Measurements from ENCODE around the gene CGB3. TPM values are rescaled to one million over a fixed set of nuclear protein-coding genes. Genes with fewer than 3 reads are reported as not detected.

The CGB3 gene
- total RNA-seq, 1 donor from 2014 or later: not detected

DNA sequence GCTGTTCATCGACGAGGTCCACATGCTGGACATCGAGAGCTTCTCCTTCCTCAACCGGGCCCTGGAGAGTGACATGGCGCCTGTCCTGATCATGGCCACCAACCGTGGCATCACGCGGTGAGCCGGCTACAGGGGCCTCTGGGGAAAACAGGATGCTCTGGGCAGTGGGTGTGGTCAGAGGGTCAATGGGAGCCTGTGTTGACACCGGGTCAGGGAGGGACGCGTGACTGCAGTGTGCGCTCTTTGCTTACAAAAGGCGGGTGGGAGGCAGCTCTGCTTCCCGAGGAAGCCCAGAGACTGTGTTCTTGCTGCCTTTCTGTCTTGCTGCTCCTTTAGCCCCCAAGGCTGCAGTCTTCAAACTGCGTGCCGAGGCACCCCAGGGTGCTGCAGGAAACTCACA lies 12.9 kb downstream of the CGB3 start:
- Histone ChIP-seq H3K27ac (replicated peaks) (no peak overlapping the region), H3K9me3 (replicated peaks) (no peaks in the 10 kb centered on the region), H3K36me3 (peaks cover 89% of the 10 kb centered on the region), H3K27me3 (ENCODE audit: low read depth) (no peaks in the 10 kb centered on the region), H3K4me3 (no peak overlapping the region), H3K4me1 (no peaks in the 10 kb centered on the region)
- TF ChIP-seq, protein P1, sequence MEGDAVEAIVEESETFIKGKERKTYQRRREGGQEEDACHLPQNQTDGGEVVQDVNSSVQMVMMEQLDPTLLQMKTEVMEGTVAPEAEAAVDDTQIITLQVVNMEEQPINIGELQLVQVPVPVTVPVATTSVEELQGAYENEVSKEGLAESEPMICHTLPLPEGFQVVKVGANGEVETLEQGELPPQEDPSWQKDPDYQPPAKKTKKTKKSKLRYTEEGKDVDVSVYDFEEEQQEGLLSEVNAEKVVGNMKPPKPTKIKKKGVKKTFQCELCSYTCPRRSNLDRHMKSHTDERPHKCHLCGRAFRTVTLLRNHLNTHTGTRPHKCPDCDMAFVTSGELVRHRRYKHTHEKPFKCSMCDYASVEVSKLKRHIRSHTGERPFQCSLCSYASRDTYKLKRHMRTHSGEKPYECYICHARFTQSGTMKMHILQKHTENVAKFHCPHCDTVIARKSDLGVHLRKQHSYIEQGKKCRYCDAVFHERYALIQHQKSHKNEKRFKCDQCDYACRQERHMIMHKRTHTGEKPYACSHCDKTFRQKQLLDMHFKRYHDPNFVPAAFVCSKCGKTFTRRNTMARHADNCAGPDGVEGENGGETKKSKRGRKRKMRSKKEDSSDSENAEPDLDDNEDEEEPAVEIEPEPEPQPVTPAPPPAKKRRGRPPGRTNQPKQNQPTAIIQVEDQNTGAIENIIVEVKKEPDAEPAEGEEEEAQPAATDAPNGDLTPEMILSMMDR (IDR thresholded peaks at IDR 0.05; ENCODE audit: borderline replicate concordance): no peak
- no peak for DNase-seq
- intact Hi-C loops (cut with micrococcal nuclease): no loop called here

DNA sequence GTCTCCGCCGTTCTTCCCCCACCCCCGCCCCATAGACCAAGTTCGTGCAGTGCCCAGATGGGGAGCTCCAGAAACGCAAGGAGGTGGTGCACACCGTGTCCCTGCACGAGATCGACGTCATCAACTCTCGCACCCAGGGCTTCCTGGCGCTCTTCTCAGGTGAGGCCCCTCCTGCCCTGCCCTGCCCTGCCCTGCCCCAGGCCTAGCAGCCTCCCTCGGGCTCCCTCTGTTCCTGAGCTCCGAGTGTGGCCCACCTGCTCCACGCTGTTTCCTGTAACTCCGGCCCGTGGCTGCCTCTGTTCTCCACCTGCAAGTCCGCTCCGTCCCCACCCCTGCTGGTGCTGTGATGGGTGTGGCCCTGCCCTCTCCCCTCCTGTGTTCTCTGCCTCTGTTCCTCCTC lies 13.7 kb downstream of the CGB3 start:
- H3K36me3 ChIP-seq: peaks cover 89% of the 10 kb centered on the region
- H3K27me3 ChIP-seq (ENCODE audit: low read depth): no peaks in the 10 kb centered on the region
- DNase-seq: no peak
- TF ChIP-seq, protein P1 (IDR thresholded peaks at IDR 0.05; ENCODE audit: borderline replicate concordance): no peak
- H3K27ac ChIP-seq (replicated peaks): no peak overlapping the region
- no peak overlapping the region for H3K4me3 ChIP-seq
- intact Hi-C loops (cut with micrococcal nuclease): no loop called here
- no peaks in the 10 kb centered on the region for H3K4me1 ChIP-seq
- H3K9me3 ChIP-seq (replicated peaks): no peaks in the 10 kb centered on the region

DNA sequence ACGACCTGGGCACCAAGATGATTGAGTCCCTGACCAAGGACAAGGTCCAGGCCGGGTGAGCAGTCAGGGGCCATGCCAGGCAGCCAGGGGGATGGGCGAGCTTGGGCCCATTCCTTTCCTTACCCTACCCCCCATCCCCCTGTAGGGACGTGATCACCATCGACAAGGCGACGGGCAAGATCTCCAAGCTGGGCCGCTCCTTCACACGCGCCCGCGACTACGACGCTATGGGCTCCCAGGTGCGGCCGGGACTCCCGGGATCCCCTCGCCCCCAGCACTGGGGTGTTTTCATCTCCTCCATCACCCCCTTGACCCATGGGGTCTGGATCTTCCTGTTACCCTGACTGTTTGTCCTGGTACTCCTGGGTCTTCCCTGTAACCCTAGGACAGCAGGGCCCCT lies 14.3 kb downstream of the CGB3 start:
- Histone ChIP-seq H3K4me1 (no peaks in the 10 kb centered on the region), H3K9me3 (replicated peaks) (no peaks in the 10 kb centered on the region), H3K36me3 (peaks cover 89% of the 10 kb centered on the region), H3K27ac (replicated peaks) (no peak overlapping the region), H3K4me3 (no peak overlapping the region), H3K27me3 (ENCODE audit: low read depth) (no peaks in the 10 kb centered on the region)
- DNase-seq: no peak
- TF ChIP-seq, protein P1 (IDR thresholded peaks at IDR 0.05; ENCODE audit: borderline replicate concordance): no peak
- intact Hi-C loops (cut with micrococcal nuclease): no loop called here

DNA sequence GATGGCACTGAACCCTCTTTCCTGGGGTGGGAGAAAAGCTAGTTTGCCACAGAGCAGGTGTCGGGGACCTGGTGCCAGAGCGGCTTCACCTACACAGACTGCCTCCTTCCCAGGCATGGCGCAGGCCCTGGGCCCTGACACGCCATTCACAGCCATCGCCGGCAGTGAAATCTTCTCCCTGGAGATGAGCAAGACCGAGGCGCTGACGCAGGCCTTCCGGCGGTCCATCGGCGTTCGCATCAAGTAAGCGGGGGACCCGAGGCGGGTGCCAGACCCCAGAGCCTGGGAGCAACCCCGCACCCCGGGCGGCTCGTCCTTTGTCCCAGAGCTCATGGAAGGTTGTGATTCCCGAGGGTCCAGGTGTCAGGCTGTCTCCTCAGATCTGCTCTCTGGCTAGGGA lies 17.2 kb downstream of the CGB3 start:
- Histone ChIP-seq H3K4me1 (no peaks in the 10 kb centered on the region), H3K4me3 (no peak overlapping the region), H3K27ac (replicated peaks) (no peak overlapping the region), H3K36me3 (peaks cover 96% of the 10 kb centered on the region), H3K9me3 (replicated peaks) (no peaks in the 10 kb centered on the region), H3K27me3 (ENCODE audit: low read depth) (no peaks in the 10 kb centered on the region)
- TF ChIP-seq, protein P1 (IDR thresholded peaks at IDR 0.05; ENCODE audit: borderline replicate concordance): no peak
- intact Hi-C loops (cut with micrococcal nuclease): no loop called here
- no peak for DNase-seq

DNA sequence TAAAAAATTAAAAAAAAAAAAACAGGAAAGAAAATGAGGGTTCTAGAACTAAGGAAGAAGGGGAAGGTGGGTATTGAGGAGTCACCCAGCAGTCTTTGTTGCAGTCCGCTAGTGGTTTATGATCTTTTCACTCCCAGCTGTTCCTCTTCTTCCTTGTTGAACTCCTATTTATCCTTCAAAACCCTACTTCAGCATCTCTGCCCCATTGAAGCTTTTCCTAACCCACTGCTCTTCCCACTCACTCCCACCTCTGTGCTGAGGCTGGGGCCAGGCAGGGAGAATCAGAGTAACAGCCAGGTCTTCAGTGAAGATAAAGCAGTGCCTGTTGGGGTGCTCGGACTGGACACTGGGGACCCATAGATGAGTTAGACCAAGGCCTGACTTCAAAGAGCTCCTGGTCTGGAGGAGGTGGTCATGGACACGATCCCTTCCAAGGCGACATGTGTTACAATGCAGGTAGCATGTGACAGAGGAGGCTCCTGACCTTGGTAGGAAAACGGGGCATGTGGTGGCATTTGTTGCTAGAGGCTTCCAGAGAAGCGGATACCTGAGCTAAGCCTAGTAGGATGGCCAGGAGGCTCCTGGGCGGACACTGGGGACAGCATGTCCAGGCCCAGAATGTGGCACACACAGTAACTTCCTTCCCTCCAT lies 19.0 kb downstream of the CGB3 start:
- Histone ChIP-seq H3K9me3 (replicated peaks) (no peaks in the 10 kb centered on the region), H3K4me1 (no peaks in the 10 kb centered on the region), H3K4me3 (no peak overlapping the region), H3K36me3 (peaks cover 83% of the 10 kb centered on the region), H3K27me3 (ENCODE audit: low read depth) (no peaks in the 10 kb centered on the region), H3K27ac (replicated peaks) (no peak overlapping the region)
- no peak for DNase-seq
- intact Hi-C loops (cut with micrococcal nuclease): no loop called here
- TF ChIP-seq, protein P1 (IDR thresholded peaks at IDR 0.05; ENCODE audit: borderline replicate concordance): no peak

All from left ventricle myocardium inferior (tissue), 1 donor.